Uterus (tissue), 4 donors: ENCODE results near the gene SLC6A17. TPM values are rescaled to one million over a fixed set of nuclear protein-coding genes. Genes with fewer than 3 reads are reported as not detected.

ENCODE experiments used
- DNase-seq, 2 donors: peaks; one replicate each; pipeline ENCODE4 v3.0.0-alpha.2; 2019 to 2020
- H3K27ac ChIP-seq, 2 donors: fragments of 200-600 bp; sonication (generic); 1 replicate in 1 of 2; 2 replicates in 1 of 2; pipeline ENCODE4 v1.5.1; 2016 to 2018
- H3K27me3 ChIP-seq, 2 donors: fragments of 200-600 bp; sonication (generic); one replicate each; pipeline ENCODE4 v1.5.1; 2018 to 2019; ENCODE audit warnings: control low read depth in 1 of 2
- H3K36me3 ChIP-seq, 2 donors: fragments of 200-600 bp; sonication (generic); one replicate each; pipeline ENCODE4 v1.5.1; 2019; ENCODE audit warnings: control low read depth in 1 of 2
- H3K4me1 ChIP-seq, 2 donors: fragments of 200-600 bp; sonication (generic); one replicate each; pipeline ENCODE4 v1.5.1; 2018 to 2019; ENCODE audit warnings: control low read depth in 1 of 2
- H3K4me3 ChIP-seq, 2 donors: fragments of 200-600 bp; sonication (generic); 1 replicate in 1 of 2; 2 replicates in 1 of 2; pipeline ENCODE4 v1.5.1; 2018 to 2019; ENCODE audit warnings: mild to moderate bottlenecking in 1 of 2
- H3K9me3 ChIP-seq, 2 donors: fragments of 200-600 bp; sonication (generic); one replicate each; pipeline ENCODE4 v1.5.1; 2019; ENCODE audit warnings: control low read depth in 1 of 2
- CTCF ChIP-seq, 4 experiments: fragments of 200-600 bp in 2 of 4; fragments of 450-650 bp in 2 of 4; sonication (generic) in 2 of 4; IDR thresholded peaks; one replicate each; pipeline ENCODE4 v1.5.1; 2016 to 2019; ENCODE audit warnings: antibody characterized with exemption in 4 of 4, mild to moderate bottlenecking in 2 of 4, moderate library complexity in 1 of 4
- POLR2A ChIP-seq, 2 donors: fragments of 450-650 bp; IDR thresholded peaks; one replicate each; pipeline ENCODE4 v1.6.1; 2016; ENCODE audit warnings: antibody characterized with exemption in 2 of 2, mild to moderate bottlenecking in 1 of 2, moderate library complexity in 1 of 2
- intact Hi-C: fragments of 100-400 bp; cut with DNase I; formaldehyde crosslinking; loops from one replicate; pipeline ENCODE4 v1.15.1; 2023; ENCODE audit warnings: low total_unique reads
- total RNA-seq, 4 donors: library from RNA; depleted of rRNA in 3 of 4; stranded (reverse); fragments of >200 nt in 3 of 4; gene quantifications; one replicate each; pipeline versions ENCODE4 v1.1.0 to v1.2.4, GENCODE V29; 2014 to 2023
- donor health status: DM: yes; HTN: yes; CAD: no.

SLC6A17 gene
- total RNA-seq, 4 donors from 2014 or later = 0.07 to 0.15 TPM; not detected in 2

DNA sequence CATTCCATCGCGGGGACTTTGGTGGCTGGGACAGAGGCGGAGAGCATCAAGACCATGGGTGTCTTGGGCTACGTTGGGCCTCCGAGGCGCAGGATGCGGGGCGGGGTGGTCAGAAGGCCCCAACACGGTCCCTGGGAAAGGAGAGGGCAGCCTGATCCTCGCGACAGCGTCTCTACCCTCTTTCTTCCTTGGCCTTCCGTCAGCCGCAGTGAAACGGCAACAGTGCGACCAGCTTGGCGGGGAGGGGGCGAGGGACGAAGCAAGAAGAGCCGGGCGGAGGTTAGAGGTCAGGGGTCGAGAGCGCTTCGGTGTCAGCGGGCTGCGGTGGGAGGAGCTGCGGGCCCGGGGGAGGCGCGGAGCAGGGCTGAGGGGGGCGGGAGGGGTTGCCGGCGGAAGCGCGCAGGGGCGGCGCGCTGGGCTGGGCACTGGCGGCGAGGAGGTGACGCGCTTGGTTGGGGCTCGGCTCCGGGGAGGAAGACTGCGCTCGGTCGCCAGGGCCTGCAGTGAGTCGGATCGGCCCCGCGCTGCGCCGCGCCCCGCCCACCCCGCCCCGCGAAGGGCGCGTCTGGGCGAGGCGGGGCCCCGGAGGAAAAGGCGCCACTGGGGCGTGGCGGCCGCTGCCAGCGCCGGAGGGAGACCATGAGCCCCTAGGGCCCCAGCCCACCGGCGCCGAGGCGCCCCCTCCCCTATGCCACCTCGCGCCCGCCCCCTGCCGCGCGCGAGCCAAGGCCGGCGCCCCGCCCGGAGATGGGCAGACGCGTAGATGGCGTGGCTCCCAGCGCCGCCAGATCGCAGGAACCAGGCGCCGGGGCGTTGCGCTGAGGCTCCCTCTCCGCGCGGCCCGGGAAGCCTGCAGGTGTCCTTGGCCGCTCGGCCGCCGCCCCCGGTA lies 59.7 kb downstream of the SLC6A17 start, which contains the start of gene KCNC4:
Gene KCNC4, plus strand, starts transcription at position 600 of the 889 bp plus-strand sequence. CDS start 1,186 bp downstream, outside the sequence.
- peak within 1 kb of the TSS; percentile 87 to 91 for H3K27ac ChIP-seq
- H3K4me1 ChIP-seq = peaks cover 0 to 8% of the 10 kb centered on the region in 2 donors
- intact Hi-C loops = no loop called here
- TF ChIP-seq CTCF (IDR thresholded peaks at IDR 0.05) (peak in 1 of 4 experiments; percentile 14), POLR2A (IDR thresholded peaks at IDR 0.05) (peak; percentile 41 to 53)
- peak; percentile 86 to 87 for DNase-seq
- H3K27me3 ChIP-seq = no peaks in the 10 kb centered on the region
- H3K36me3 ChIP-seq = no peaks in the 10 kb centered on the region
- peak within 1 kb of the TSS; percentile 28 to 79 for H3K4me3 ChIP-seq
- H3K9me3 ChIP-seq = no peaks in the 10 kb centered on the region

GRCh38 chr1:110210604-110211495 lies 60.6 kb downstream of the SLC6A17 start:
- peak overlapping the region; percentile 28 to 79 for H3K4me3 ChIP-seq
- H3K9me3 ChIP-seq = no peaks in the 10 kb centered on the region
- no peaks in the 10 kb centered on the region for H3K36me3 ChIP-seq
- H3K27me3 ChIP-seq = no peaks in the 10 kb centered on the region
- TF ChIP-seq POLR2A (IDR thresholded peaks at IDR 0.05) (no peak), CTCF (IDR thresholded peaks at IDR 0.05) (no peak)
- intact Hi-C loops = no loop called here
- H3K4me1 ChIP-seq = peaks cover 0 to 8% of the 10 kb centered on the region in 2 donors
- peak overlapping the region; percentile 87 to 91 for H3K27ac ChIP-seq
- peak; percentile 40 to 42 for DNase-seq

DNA sequence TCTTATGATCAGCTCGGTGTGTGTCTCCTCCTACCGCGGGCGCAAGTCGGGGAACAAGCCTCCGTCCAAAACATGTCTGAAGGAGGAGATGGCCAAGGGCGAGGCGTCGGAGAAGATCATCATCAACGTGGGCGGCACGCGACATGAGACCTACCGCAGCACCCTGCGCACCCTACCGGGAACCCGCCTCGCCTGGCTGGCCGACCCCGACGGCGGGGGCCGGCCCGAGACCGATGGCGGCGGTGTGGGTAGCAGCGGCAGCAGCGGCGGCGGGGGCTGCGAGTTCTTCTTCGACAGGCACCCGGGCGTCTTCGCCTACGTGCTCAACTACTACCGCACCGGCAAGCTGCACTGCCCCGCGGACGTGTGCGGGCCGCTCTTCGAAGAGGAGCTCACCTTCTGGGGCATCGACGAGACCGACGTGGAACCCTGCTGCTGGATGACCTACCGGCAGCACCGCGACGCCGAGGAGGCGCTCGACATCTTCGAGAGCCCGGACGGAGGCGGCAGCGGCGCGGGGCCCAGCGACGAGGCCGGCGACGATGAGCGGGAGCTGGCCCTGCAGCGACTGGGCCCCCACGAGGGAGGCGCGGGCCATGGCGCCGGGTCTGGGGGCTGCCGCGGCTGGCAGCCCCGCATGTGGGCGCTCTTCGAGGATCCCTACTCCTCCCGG lies 61.3 kb downstream of the SLC6A17 start:
- Histone ChIP-seq H3K27ac (peak overlapping the region; percentile 87 to 91), H3K27me3 (no peaks in the 10 kb centered on the region), H3K4me3 (peak overlapping the region; percentile 28 to 79), H3K36me3 (no peaks in the 10 kb centered on the region), H3K9me3 (no peaks in the 10 kb centered on the region), H3K4me1 (peaks cover 0 to 8% of the 10 kb centered on the region in 2 donors)
- TF ChIP-seq POLR2A (IDR thresholded peaks at IDR 0.05) (no peak), CTCF (IDR thresholded peaks at IDR 0.05) (no peak)
- intact Hi-C loops = no loop called here
- DNase-seq = no peak

- DNase-seq = peak; percentile 39 to 45
- no peaks in the 10 kb centered on the region for H3K36me3 ChIP-seq
- H3K4me1 ChIP-seq = peaks cover 0 to 8% of the 10 kb centered on the region in 2 donors
- H3K9me3 ChIP-seq = no peaks in the 10 kb centered on the region
- no peaks in the 10 kb centered on the region for H3K27me3 ChIP-seq
- intact Hi-C loops = no loop called here
- peak overlapping the region in 1 of 2 donors; percentile 79 for H3K4me3 ChIP-seq
- TF ChIP-seq POLR2A (IDR thresholded peaks at IDR 0.05) (no peak), CTCF (IDR thresholded peaks at IDR 0.05) (peak in 1 of 4 experiments; percentile 9)
- peak overlapping the region; percentile 87 to 91 for H3K27ac ChIP-seq
Observed at GRCh38 chr1:110212169-110213142, 62.2 kb downstream of the SLC6A17 start.
